ENCODE measurements around the gene HECTD4. TPM values are rescaled to one million over a fixed set of nuclear protein-coding genes. Genes with fewer than 3 reads are reported as not detected.

The HECTD4 gene
- total RNA-seq, 1 experiment from 2014 or later, result 31.2 TPM

DNA sequence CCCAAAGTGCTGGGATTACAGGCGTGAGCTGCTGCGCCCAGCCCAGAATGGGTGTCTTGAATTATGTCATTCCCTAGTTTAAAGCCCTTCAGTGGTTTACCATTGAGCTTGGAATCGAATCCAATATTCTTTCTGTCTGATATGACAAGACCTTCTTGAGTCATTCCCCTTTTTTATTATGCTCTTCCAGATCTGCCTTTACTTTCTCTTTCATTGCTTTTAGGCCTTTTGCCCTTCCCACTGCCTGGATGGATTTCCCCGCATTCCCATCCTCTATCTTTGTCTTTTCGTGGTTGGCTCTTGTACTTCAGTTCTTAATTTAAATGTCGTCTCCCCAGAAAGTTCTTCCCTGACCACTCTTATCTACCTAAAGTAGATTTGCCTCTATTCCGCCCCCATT lies 255.3 kb downstream of the HECTD4 start:
- H3K27ac ChIP-seq (ENCODE audit: low read depth, low read length), result no peak overlapping the region
- no peak overlapping the region for H3K9ac ChIP-seq (ENCODE audit: low read length)
- ChIA-PET RAD21 (ENCODE audit: low non-redundant PET in 1 of 2, low total read pairs in 2 of 2, uncharacterized antibody in 2 of 2, unreplicated experiment in 2 of 2) (no interaction called here), CTCF (no interaction called here), POLR2A (no interaction called here)
- H3K4me2 ChIP-seq (ENCODE audit: low read length), result peak overlapping the region; percentile 77
- DNase-seq (ENCODE audit: low read depth, low spot score), result no peak
- no peaks in the 10 kb centered on the region for H3K9me3 ChIP-seq (ENCODE audit: control insufficient read depth in 1 of 2, insufficient read depth in 1 of 2, low read depth in 1 of 2, low read length in 2 of 2)
- H3K36me3 ChIP-seq (ENCODE audit: control insufficient read depth in 1 of 2, insufficient read depth in 2 of 2, low read length in 2 of 2), result peaks cover 5 to 6% of the 10 kb centered on the region in 2 experiments; a peak in 1 of 4 replicates
- H3K27me3 ChIP-seq (ENCODE audit: insufficient read depth, low read length), result no peaks in the 10 kb centered on the region
- intact Hi-C loops (cut with micrococcal nuclease), result no loop called here
- no peaks in the 10 kb centered on the region for H3K9me2 ChIP-seq (ENCODE audit: insufficient read depth)
- BruUV-seq (replicated peaks), result no TSS peak
- H2AFZ ChIP-seq (ENCODE audit: low read depth, low read length, poor library complexity, severe bottlenecking), result no peak overlapping the region
- TF ChIP-seq, protein P1, sequence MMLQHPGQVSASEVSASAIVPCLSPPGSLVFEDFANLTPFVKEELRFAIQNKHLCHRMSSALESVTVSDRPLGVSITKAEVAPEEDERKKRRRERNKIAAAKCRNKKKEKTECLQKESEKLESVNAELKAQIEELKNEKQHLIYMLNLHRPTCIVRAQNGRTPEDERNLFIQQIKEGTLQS (IDR thresholded peaks at IDR 0.05), result no peak
- no peak for TF ChIP-seq POLR2AphosphoS5 (IDR thresholded peaks at IDR 0.05; ENCODE audit: low read depth, low read length)
- TF ChIP-seq CBX3 (IDR thresholded peaks at IDR 0.05; ENCODE audit: low read depth), result no peak
- no peak for TF ChIP-seq TCF7L2 (IDR thresholded peaks at IDR 0.05; ENCODE audit: borderline replicate concordance, extremely low read depth, insufficient read depth, insufficient read length)
- no peak for TF ChIP-seq JUND (IDR thresholded peaks at IDR 0.05)
- no peak for TF ChIP-seq FOSL1 (IDR thresholded peaks at IDR 0.05; ENCODE audit: low read depth)
- TF ChIP-seq EZH2phosphoT487 (IDR thresholded peaks at IDR 0.05; ENCODE audit: borderline replicate concordance), result no peak
- no peak for TF ChIP-seq SP1 (IDR thresholded peaks at IDR 0.05; ENCODE audit: low read depth)
- no peak for TF ChIP-seq EGR1 (IDR thresholded peaks at IDR 0.05; ENCODE audit: low read depth)
- TF ChIP-seq SIN3A (IDR thresholded peaks at IDR 0.05; ENCODE audit: low read depth), result no peak
- TF ChIP-seq, protein P2, sequence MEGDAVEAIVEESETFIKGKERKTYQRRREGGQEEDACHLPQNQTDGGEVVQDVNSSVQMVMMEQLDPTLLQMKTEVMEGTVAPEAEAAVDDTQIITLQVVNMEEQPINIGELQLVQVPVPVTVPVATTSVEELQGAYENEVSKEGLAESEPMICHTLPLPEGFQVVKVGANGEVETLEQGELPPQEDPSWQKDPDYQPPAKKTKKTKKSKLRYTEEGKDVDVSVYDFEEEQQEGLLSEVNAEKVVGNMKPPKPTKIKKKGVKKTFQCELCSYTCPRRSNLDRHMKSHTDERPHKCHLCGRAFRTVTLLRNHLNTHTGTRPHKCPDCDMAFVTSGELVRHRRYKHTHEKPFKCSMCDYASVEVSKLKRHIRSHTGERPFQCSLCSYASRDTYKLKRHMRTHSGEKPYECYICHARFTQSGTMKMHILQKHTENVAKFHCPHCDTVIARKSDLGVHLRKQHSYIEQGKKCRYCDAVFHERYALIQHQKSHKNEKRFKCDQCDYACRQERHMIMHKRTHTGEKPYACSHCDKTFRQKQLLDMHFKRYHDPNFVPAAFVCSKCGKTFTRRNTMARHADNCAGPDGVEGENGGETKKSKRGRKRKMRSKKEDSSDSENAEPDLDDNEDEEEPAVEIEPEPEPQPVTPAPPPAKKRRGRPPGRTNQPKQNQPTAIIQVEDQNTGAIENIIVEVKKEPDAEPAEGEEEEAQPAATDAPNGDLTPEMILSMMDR (IDR thresholded peaks at IDR 0.05 in 2 of 3, conservative IDR thresholded peaks at IDR 0.05 in 1 of 3; ENCODE audit: borderline replicate concordance in 1 of 3, insufficient read depth in 1 of 3, low read depth in 2 of 3, low read length in 2 of 3), result no peak
- TF ChIP-seq, protein P3, sequence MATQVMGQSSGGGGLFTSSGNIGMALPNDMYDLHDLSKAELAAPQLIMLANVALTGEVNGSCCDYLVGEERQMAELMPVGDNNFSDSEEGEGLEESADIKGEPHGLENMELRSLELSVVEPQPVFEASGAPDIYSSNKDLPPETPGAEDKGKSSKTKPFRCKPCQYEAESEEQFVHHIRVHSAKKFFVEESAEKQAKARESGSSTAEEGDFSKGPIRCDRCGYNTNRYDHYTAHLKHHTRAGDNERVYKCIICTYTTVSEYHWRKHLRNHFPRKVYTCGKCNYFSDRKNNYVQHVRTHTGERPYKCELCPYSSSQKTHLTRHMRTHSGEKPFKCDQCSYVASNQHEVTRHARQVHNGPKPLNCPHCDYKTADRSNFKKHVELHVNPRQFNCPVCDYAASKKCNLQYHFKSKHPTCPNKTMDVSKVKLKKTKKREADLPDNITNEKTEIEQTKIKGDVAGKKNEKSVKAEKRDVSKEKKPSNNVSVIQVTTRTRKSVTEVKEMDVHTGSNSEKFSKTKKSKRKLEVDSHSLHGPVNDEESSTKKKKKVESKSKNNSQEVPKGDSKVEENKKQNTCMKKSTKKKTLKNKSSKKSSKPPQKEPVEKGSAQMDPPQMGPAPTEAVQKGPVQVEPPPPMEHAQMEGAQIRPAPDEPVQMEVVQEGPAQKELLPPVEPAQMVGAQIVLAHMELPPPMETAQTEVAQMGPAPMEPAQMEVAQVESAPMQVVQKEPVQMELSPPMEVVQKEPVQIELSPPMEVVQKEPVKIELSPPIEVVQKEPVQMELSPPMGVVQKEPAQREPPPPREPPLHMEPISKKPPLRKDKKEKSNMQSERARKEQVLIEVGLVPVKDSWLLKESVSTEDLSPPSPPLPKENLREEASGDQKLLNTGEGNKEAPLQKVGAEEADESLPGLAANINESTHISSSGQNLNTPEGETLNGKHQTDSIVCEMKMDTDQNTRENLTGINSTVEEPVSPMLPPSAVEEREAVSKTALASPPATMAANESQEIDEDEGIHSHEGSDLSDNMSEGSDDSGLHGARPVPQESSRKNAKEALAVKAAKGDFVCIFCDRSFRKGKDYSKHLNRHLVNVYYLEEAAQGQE (IDR thresholded peaks at IDR 0.05; ENCODE audit: low read depth), result no peak
- no peak for TF ChIP-seq ELF1 (IDR thresholded peaks at IDR 0.05; ENCODE audit: borderline replicate concordance, low read depth)
- TF ChIP-seq SRF (IDR thresholded peaks at IDR 0.05; ENCODE audit: low read depth), result no peak
- no peak for TF ChIP-seq CEBPB (IDR thresholded peaks at IDR 0.05; ENCODE audit: low read depth)
- TF ChIP-seq YY1 (IDR thresholded peaks at IDR 0.05; ENCODE audit: extremely low read depth, insufficient replicate concordance, low read depth, low read length), result no peak
- no peak for ATAC-seq
- no peak overlapping the region for H3K4me3 ChIP-seq (replicated peaks in 1 of 2; ENCODE audit: low read depth in 1 of 2, low read length in 2 of 2)
- peaks cover 10% of the 10 kb centered on the region; the same call in 1 of the 2 replicates for H3K79me2 ChIP-seq (ENCODE audit: insufficient read depth, low read length)
- H3K4me1 ChIP-seq (ENCODE audit: control insufficient read depth in 1 of 2, insufficient read depth in 2 of 2, low read length in 2 of 2), result peaks cover 27 to 50% of the 10 kb centered on the region in 2 experiments
- no peaks in the 10 kb centered on the region for H4K20me1 ChIP-seq (ENCODE audit: insufficient read depth)
